Measurements from ENCODE around the gene PARP11.
A peak's percentile ranks its signal among the peaks of the same experiment; 100 is the strongest.

The PARP11 gene

GRCh38 chr12:3872800-3873636, at the start of gene PARP11:
Gene PARP11 (minus strand): TSS chr12:3873399. CDS start chr12:3873229, 170 bp downstream.
- Histone ChIP-seq H3K4me3 (ENCODE audit: low read length, poor library complexity, severe bottlenecking) (peak within 1 kb of the TSS; percentile 89), H2AFZ (ENCODE audit: low read length) (peak within 1 kb of the TSS; percentile 92), H3K9ac (ENCODE audit: low read depth, low read length, poor library complexity, severe bottlenecking) (peak within 1 kb of the TSS; percentile 85), H4K20me1 (ENCODE audit: insufficient read depth, low read length, poor library complexity, severe bottlenecking) (peaks cover 12% of the 10 kb centered on the region), H3K79me2 (ENCODE audit: insufficient read depth, low read length) (peaks cover 39% of the 10 kb centered on the region), H3F3A (ENCODE audit: low read depth) (no peaks in the 10 kb centered on the region), H3K4me2 (ENCODE audit: low read depth, low read length, poor library complexity, severe bottlenecking) (peak within 1 kb of the TSS; percentile 99), H3K4me1 (ENCODE audit: insufficient read depth, low read length, poor library complexity, severe bottlenecking) (peaks cover 30% of the 10 kb centered on the region), H3K9me2 (replicated peaks; ENCODE audit: low read depth, low read length) (no peaks in the 10 kb centered on the region), H3K36me3 (ENCODE audit: insufficient read depth, low read length) (no peaks in the 10 kb centered on the region), H3K27me3 (ENCODE audit: insufficient read depth, low read length, poor library complexity, severe bottlenecking) (no peaks in the 10 kb centered on the region), H3K9me3 (ENCODE audit: insufficient read depth, low read depth, low read length) (no peaks in the 10 kb centered on the region)
- TF ChIP-seq EZH2phosphoT487 (IDR thresholded peaks at IDR 0.05; ENCODE audit: borderline replicate concordance), result no peak
- no peak for TF ChIP-seq CTCF (conservative IDR thresholded peaks at IDR 0.05; ENCODE audit: low read length)

- H3F3A ChIP-seq (ENCODE audit: low read depth), result no peaks in the 10 kb centered on the region
- H3K36me3 ChIP-seq (ENCODE audit: insufficient read depth, low read length), result no peaks in the 10 kb centered on the region
- no peak overlapping the region for H3K4me2 ChIP-seq (ENCODE audit: low read depth, low read length, poor library complexity, severe bottlenecking)
- H3K4me3 ChIP-seq (ENCODE audit: low read length, poor library complexity, severe bottlenecking), result no peak overlapping the region
- H3K27me3 ChIP-seq (ENCODE audit: insufficient read depth, low read length, poor library complexity, severe bottlenecking), result no peaks in the 10 kb centered on the region
- TF ChIP-seq EZH2phosphoT487 (IDR thresholded peaks at IDR 0.05; ENCODE audit: borderline replicate concordance), result no peak
- no peak for TF ChIP-seq CTCF (conservative IDR thresholded peaks at IDR 0.05; ENCODE audit: low read length)
- H2AFZ ChIP-seq (ENCODE audit: low read length), result no peak overlapping the region
- H4K20me1 ChIP-seq (ENCODE audit: insufficient read depth, low read length, poor library complexity, severe bottlenecking), result no peaks in the 10 kb centered on the region
- H3K4me1 ChIP-seq (ENCODE audit: insufficient read depth, low read length, poor library complexity, severe bottlenecking), result no peaks in the 10 kb centered on the region
- no peak overlapping the region for H3K9ac ChIP-seq (ENCODE audit: low read depth, low read length, poor library complexity, severe bottlenecking)
- H3K79me2 ChIP-seq (ENCODE audit: insufficient read depth, low read length), result no peaks in the 10 kb centered on the region
- H3K9me3 ChIP-seq (ENCODE audit: insufficient read depth, low read depth, low read length), result no peaks in the 10 kb centered on the region
- no peaks in the 10 kb centered on the region for H3K9me2 ChIP-seq (replicated peaks; ENCODE audit: low read depth, low read length)
Measured at GRCh38 chr12:3922033-3922432, 48.8 kb upstream of the PARP11 start.

- TF ChIP-seq CTCF (conservative IDR thresholded peaks at IDR 0.05; ENCODE audit: low read length), result no peak
- TF ChIP-seq EZH2phosphoT487 (IDR thresholded peaks at IDR 0.05; ENCODE audit: borderline replicate concordance), result no peak
- no peaks in the 10 kb centered on the region for H3F3A ChIP-seq (ENCODE audit: low read depth)
- H3K36me3 ChIP-seq (ENCODE audit: insufficient read depth, low read length), result no peaks in the 10 kb centered on the region
- H3K9me2 ChIP-seq (replicated peaks; ENCODE audit: low read depth, low read length), result no peaks in the 10 kb centered on the region
- no peaks in the 10 kb centered on the region for H3K9me3 ChIP-seq (ENCODE audit: insufficient read depth, low read depth, low read length)
- H4K20me1 ChIP-seq (ENCODE audit: insufficient read depth, low read length, poor library complexity, severe bottlenecking), result no peaks in the 10 kb centered on the region
- no peak overlapping the region for H2AFZ ChIP-seq (ENCODE audit: low read length)
- H3K27me3 ChIP-seq (ENCODE audit: insufficient read depth, low read length, poor library complexity, severe bottlenecking), result no peaks in the 10 kb centered on the region
- H3K4me1 ChIP-seq (ENCODE audit: insufficient read depth, low read length, poor library complexity, severe bottlenecking), result no peaks in the 10 kb centered on the region
- no peak overlapping the region for H3K4me3 ChIP-seq (ENCODE audit: low read length, poor library complexity, severe bottlenecking)
- H3K79me2 ChIP-seq (ENCODE audit: insufficient read depth, low read length), result no peaks in the 10 kb centered on the region
- no peak overlapping the region for H3K4me2 ChIP-seq (ENCODE audit: low read depth, low read length, poor library complexity, severe bottlenecking)
- H3K9ac ChIP-seq (ENCODE audit: low read depth, low read length, poor library complexity, severe bottlenecking), result no peak overlapping the region
Measured at GRCh38 chr12:3921526-3921925, 48.3 kb upstream of the PARP11 start.
